ENCODE results near the gene COL1A2. TPM values are rescaled to one million over a fixed set of nuclear protein-coding genes. Genes with fewer than 3 reads are reported as not detected.

The COL1A2 gene
- total RNA-seq, 2 experiments from 2014 or later: 0.28 to 0.33 TPM

- no peak for ATAC-seq (ENCODE audit: poor library complexity)
- H3K27ac Mint-ChIP-seq: no peak overlapping the region
- no peaks in the 10 kb centered on the region for H3K36me3 Mint-ChIP-seq (ENCODE audit: low read depth)
- POLR2A ChIA-PET: no interaction called here
- TF ChIP-seq CTCF (IDR thresholded peaks at IDR 0.05): no peak
- Histone ChIP-seq H3K9me3 (ENCODE audit: control insufficient read depth in 1 of 2, insufficient read depth in 1 of 2, low read length in 2 of 2) (no peaks in the 10 kb centered on the region), H3K27me3 (ENCODE audit: control insufficient read depth in 1 of 2, insufficient read depth in 2 of 2, low read length in 2 of 2) (peaks cover 0 to 4% of the 10 kb centered on the region in 2 experiments), H3K4me1 (ENCODE audit: insufficient read depth, low read length) (no peaks in the 10 kb centered on the region), H3K36me3 (ENCODE audit: insufficient read depth, low read length) (no peaks in the 10 kb centered on the region), H3K4me3 (ENCODE audit: low read length) (no peak overlapping the region), H3K27ac (ENCODE audit: low read depth in 1 of 2, low read length in 2 of 2) (no peak overlapping the region)
- intact Hi-C loops (cut with DNase I, micrococcal nuclease): loop anchor here (5.0 to 10.0 kb wide), 2 partner anchors 1184 to 1256 kb away; no protein-coding TSS in a partner anchor
- CTCF ChIA-PET: no interaction called here
- peaks cover 4% of the 10 kb centered on the region for H3K4me1 Mint-ChIP-seq (ENCODE audit: low read depth)
- no peaks in the 10 kb centered on the region for H3K9me3 Mint-ChIP-seq
- peaks cover 19% of the 10 kb centered on the region for H3K27me3 Mint-ChIP-seq
- DNase-seq: no peak
- H3K4me3 Mint-ChIP-seq: no peak overlapping the region
These were observed 36.5 kb downstream of the COL1A2 start for GRCh38 chr7:94431176-94431575.

- no peak for DNase-seq
- peaks cover 0 to 10% of the 10 kb centered on the region in 2 experiments for H3K27me3 ChIP-seq (ENCODE audit: control insufficient read depth in 1 of 2, insufficient read depth in 2 of 2, low read length in 2 of 2)
- H3K4me1 ChIP-seq (ENCODE audit: insufficient read depth, low read length): no peaks in the 10 kb centered on the region
- Mint-ChIP-seq H3K27ac (no peak overlapping the region), H3K4me1 (ENCODE audit: low read depth) (peaks cover 6% of the 10 kb centered on the region), H3K4me3 (no peak overlapping the region), H3K27me3 (peaks cover 25% of the 10 kb centered on the region), H3K9me3 (no peaks in the 10 kb centered on the region), H3K36me3 (ENCODE audit: low read depth) (no peaks in the 10 kb centered on the region)
- no peak for ATAC-seq (ENCODE audit: poor library complexity)
- TF ChIP-seq CTCF (IDR thresholded peaks at IDR 0.05): no peak
- POLR2A ChIA-PET: no interaction called here
- no peak overlapping the region for H3K4me3 ChIP-seq (ENCODE audit: low read length)
- intact Hi-C loops (cut with DNase I, micrococcal nuclease): loop anchor here (5.0 to 10.0 kb wide), 2 partner anchors 1184 to 1257 kb away; no protein-coding TSS in a partner anchor
- CTCF ChIA-PET: no interaction called here
- no peaks in the 10 kb centered on the region for H3K9me3 ChIP-seq (ENCODE audit: control insufficient read depth in 1 of 2, insufficient read depth in 1 of 2, low read length in 2 of 2)
- H3K27ac ChIP-seq (ENCODE audit: low read depth in 1 of 2, low read length in 2 of 2): no peak overlapping the region
- H3K36me3 ChIP-seq (ENCODE audit: insufficient read depth, low read length): no peaks in the 10 kb centered on the region
These were observed 37.1 kb downstream of the COL1A2 start for GRCh38 chr7:94431619-94432280.

DNA sequence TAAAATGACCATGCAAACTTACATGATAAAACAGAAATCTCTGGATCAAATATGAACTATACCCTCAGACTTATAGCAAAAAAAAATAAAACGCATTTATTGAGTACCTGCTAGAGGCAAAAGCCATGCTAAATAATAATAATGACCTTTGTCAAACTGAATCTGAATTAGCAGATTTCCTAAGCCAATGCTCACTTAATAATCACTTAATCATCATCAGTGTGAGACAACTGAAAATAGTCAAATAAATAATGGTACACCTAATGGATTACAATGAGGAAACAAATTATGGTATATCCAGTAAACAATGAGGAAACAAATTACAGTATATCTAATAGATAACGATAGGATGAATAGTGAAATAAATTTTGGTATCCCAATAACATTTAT is 37.6 kb downstream of the COL1A2 start:
- ATAC-seq (ENCODE audit: poor library complexity): no peak
- Mint-ChIP-seq H3K9me3 (no peaks in the 10 kb centered on the region), H3K27me3 (peaks cover 26% of the 10 kb centered on the region), H3K4me1 (ENCODE audit: low read depth) (peaks cover 6% of the 10 kb centered on the region), H3K4me3 (no peak overlapping the region), H3K27ac (no peak overlapping the region), H3K36me3 (ENCODE audit: low read depth) (no peaks in the 10 kb centered on the region)
- DNase-seq: no peak
- H3K36me3 ChIP-seq (ENCODE audit: insufficient read depth, low read length): no peaks in the 10 kb centered on the region
- H3K27ac ChIP-seq (ENCODE audit: low read depth in 1 of 2, low read length in 2 of 2): no peak overlapping the region
- no peaks in the 10 kb centered on the region for H3K9me3 ChIP-seq (ENCODE audit: control insufficient read depth in 1 of 2, insufficient read depth in 1 of 2, low read length in 2 of 2)
- H3K4me1 ChIP-seq (ENCODE audit: insufficient read depth, low read length): no peaks in the 10 kb centered on the region
- H3K4me3 ChIP-seq (ENCODE audit: low read length): no peak overlapping the region
- POLR2A ChIA-PET: no interaction called here
- CTCF ChIA-PET: no interaction called here
- intact Hi-C loops (cut with DNase I, micrococcal nuclease): loop anchor here (5.0 to 10.0 kb wide), 2 partner anchors 1185 to 1257 kb away; no protein-coding TSS in a partner anchor
- H3K27me3 ChIP-seq (ENCODE audit: control insufficient read depth in 1 of 2, insufficient read depth in 2 of 2, low read length in 2 of 2): peaks cover 0 to 15% of the 10 kb centered on the region in 2 experiments
- no peak for TF ChIP-seq CTCF (IDR thresholded peaks at IDR 0.05)

Measured in CD4-positive, alpha-beta T cell (primary cell).